Activated CD4-positive, alpha-beta T cell treated with anti-CD3 and anti-CD28 coated beads, Interleukin-2, amount 10 ng/mL, durations not matched to agents 7 days and 5 days (primary cell): ENCODE results near the gene BTN3A1. TPM values are rescaled to one million over a fixed set of nuclear protein-coding genes. Genes with fewer than 3 reads are reported as not detected.
A peak's percentile ranks its signal among the peaks of the same experiment; 100 is the strongest.
"Not testable (repeated sequence)": the region's sequence is repeated elsewhere in the genome, so short reads cannot be mapped to it uniquely, and the experiment has no call there.

Source experiments
- CTCF ChIA-PET: fragments of 350-600 bp; sonication (Branson Sonifier 250); formaldehyde crosslinking; loops from one replicate; lab custom pipeline; 2021; ENCODE audit warnings: antibody characterized with exemption; lab: Charles Lee
- POLR2A ChIA-PET: fragments of 350-600 bp; sonication (Branson Sonifier 250); formaldehyde crosslinking; loops from one replicate; lab custom pipeline; 2021; ENCODE audit warnings: antibody characterized with exemption; lab: Charles Lee
- DNase-seq: peaks from one replicate; pipeline ENCODE4 v3.0.0-alpha.2; 2020
- H3K27ac Mint-ChIP-seq: one replicate; pipeline ENCODE4 v1.8.0; 2021; ENCODE audit warnings: mild to moderate bottlenecking, moderate library complexity, mixed read lengths
- H3K27me3 Mint-ChIP-seq: one replicate; pipeline ENCODE4 v1.8.0; 2021; ENCODE audit warnings: mixed read lengths
- H3K36me3 Mint-ChIP-seq: one replicate; pipeline ENCODE4 v1.8.0; 2021; ENCODE audit warnings: low read depth, mixed read lengths
- H3K4me1 Mint-ChIP-seq: one replicate; pipeline ENCODE4 v1.8.0; 2021; ENCODE audit warnings: mixed read lengths
- H3K4me3 Mint-ChIP-seq: one replicate; pipeline ENCODE4 v1.8.0; 2021; ENCODE audit warnings: mild to moderate bottlenecking, moderate library complexity, mixed read lengths
- H3K9me3 Mint-ChIP-seq: one replicate; pipeline ENCODE4 v1.8.0; 2021; ENCODE audit warnings: mixed read lengths
- total RNA-seq, 2 experiments: library from RNA; stranded (reverse); gene quantifications; one replicate each; pipeline ENCODE4 v1.2.3, GENCODE V29; 2021

BTN3A1 gene
- total RNA-seq, 2 experiments from 2014 or later: 87.9 to 94.0 TPM

DNA sequence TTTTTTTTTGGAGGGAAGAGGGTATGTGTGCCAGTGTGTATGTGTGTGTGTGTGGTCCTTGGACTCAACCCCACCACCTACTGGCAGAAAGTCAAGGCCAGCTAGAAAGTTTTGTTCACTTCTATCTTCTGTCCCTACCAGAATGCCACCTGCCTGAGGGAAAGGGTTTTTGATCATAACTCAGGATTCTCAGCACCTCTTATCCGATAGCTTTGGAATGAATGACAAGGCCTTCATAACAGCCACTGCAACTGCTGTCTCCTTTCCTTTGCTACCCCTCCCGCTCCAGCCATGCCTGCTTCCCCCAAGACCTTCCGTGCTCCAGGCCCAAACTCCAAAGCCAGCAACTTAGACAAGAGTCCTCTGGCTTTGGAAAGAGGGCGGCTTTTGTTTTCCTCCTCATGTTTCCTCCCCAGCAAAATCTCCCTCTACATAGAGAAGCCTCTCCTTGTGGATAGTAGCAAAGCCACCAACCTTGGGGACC is 18.7 kb downstream of the BTN3A1 start:
- Mint-ChIP-seq H3K27me3 (no peaks in the 10 kb centered on the region), H3K36me3 (peaks cover 27% of the 10 kb centered on the region), H3K27ac (no peak overlapping the region), H3K4me1 (peaks cover 6% of the 10 kb centered on the region), H3K9me3 (peaks cover 27% of the 10 kb centered on the region), H3K4me3 (no peak overlapping the region)
- CTCF ChIA-PET: interaction anchor here (0.5 to 0.8 kb wide), 2 partner anchors 88 to 239 kb away, joined by 3 read pairs; no protein-coding TSS in a partner anchor
- POLR2A ChIA-PET: interaction anchor here (0.6 kb wide), 1 partner anchor 55 kb away, joined by 4 read pairs; no protein-coding TSS in a partner anchor
- peak; percentile 17 for DNase-seq

DNA sequence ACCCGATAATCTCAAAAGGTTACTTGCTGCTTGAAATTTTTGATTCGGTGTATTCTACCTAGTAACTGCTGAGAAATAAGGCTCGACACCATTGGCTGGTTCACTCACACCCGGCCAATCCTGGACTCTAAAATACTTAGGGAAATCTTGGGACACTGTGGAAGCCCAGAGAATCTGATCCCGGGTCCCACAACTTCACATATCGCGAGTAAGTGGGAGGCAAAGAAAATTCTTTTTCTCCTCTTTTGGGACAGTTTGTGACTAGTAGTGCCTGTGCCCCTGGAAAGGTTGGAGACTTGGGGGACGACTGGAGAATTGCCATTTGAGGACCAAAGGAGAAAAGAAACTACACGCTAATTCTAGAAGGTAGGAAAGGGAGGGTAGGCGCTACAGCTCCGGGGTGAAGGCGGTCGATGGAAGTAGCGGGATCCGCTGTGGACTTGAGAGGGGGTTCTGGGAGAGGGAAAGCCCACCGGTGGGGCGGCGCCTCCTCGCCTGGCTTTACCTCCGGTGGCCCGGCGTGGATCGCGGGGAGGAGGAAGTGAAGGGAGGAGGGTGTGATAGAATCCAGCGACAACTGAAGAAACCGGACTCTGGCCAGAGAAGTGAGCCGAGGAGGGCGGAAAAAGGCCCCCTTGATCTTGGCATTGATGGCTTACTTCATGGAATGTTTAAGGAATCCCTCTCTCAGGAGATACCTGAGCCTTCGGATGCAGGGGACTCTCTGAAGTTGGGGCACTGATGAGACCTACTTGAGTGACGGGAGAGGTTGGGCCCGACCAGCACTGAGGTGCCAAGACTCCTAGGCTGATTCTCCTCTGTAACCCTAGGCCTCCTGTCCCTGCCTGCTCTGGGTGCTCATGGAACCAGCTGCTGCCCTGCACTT is 19.4 kb downstream of the BTN3A1 start:
- Mint-ChIP-seq H3K9me3 (peaks cover 22% of the 10 kb centered on the region), H3K27ac (no peak overlapping the region), H3K4me1 (peaks cover 6% of the 10 kb centered on the region), H3K36me3 (peaks cover 19% of the 10 kb centered on the region), H3K27me3 (no peaks in the 10 kb centered on the region), H3K4me3 (no peak overlapping the region)
- CTCF ChIA-PET: interaction anchor here (0.8 kb wide), 1 partner anchor 88 kb away, joined by 3 read pairs; no protein-coding TSS in a partner anchor
- peak; percentile 62 for DNase-seq
- POLR2A ChIA-PET: interaction anchor here (0.6 kb wide), 1 partner anchor 56 kb away, joined by 4 read pairs; no protein-coding TSS in a partner anchor

GRCh38 chr6:26422329-26422728 is 20.3 kb downstream of the BTN3A1 start:
- Mint-ChIP-seq H3K27me3 (no peaks in the 10 kb centered on the region), H3K4me3 (no peak overlapping the region), H3K36me3 (peaks cover 13% of the 10 kb centered on the region), H3K27ac (no peak overlapping the region), H3K9me3 (peaks cover 17% of the 10 kb centered on the region), H3K4me1 (peaks cover 11% of the 10 kb centered on the region)
- ChIA-PET CTCF (no interaction called here), POLR2A (no interaction called here)
- no peak for DNase-seq

- H3K4me3 Mint-ChIP-seq: no peak overlapping the region
- H3K27ac Mint-ChIP-seq: no peak overlapping the region
- H3K4me1 Mint-ChIP-seq: peaks cover 12% of the 10 kb centered on the region
- CTCF ChIA-PET: interaction anchor here (0.6 to 1.4 kb wide), 4 partner anchors 20 to 86 kb away, joined by 3 to 5 read pairs (median 4); no protein-coding TSS in a partner anchor
- no peak for DNase-seq
- H3K36me3 Mint-ChIP-seq: no peaks in the 10 kb centered on the region
- POLR2A ChIA-PET: interaction anchor here (0.6 kb wide), 1 partner anchor 60 kb away, joined by 4 read pairs; no protein-coding TSS in a partner anchor
- no peaks in the 10 kb centered on the region for H3K27me3 Mint-ChIP-seq
- H3K9me3 Mint-ChIP-seq: no peaks in the 10 kb centered on the region
Measured at GRCh38 chr6:26426691-26427450, 24.8 kb downstream of the BTN3A1 start.

DNA sequence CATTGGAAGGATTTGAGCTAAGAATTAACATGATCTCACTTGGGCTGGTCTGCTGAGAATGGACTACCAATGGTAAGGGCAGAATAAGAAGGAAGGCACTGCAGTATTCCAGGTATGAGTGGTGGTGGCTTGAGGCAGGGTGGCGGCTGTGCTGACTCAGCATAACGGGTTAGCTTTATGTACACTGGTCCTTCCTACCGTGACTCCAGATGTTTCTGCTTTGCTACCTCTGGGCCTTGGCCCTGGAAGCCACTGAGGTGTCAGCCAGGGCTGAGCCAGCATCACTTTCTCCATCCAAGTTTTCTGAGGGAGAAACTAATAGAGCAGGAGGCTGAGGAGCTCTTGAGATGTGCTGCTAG is 25.4 kb downstream of the BTN3A1 start:
- H3K4me3 Mint-ChIP-seq: no peak overlapping the region
- ChIA-PET CTCF (interaction anchor here (1.1 to 1.4 kb wide), 3 partner anchors 19 to 86 kb away, joined by 3 to 4 read pairs (median 3); no protein-coding TSS in a partner anchor), POLR2A (no interaction called here)
- peaks cover 12% of the 10 kb centered on the region for H3K4me1 Mint-ChIP-seq
- H3K36me3 Mint-ChIP-seq: no peaks in the 10 kb centered on the region
- DNase-seq: no peak
- no peaks in the 10 kb centered on the region for H3K27me3 Mint-ChIP-seq
- H3K9me3 Mint-ChIP-seq: peaks cover 2% of the 10 kb centered on the region
- H3K27ac Mint-ChIP-seq: no peak overlapping the region

- ChIA-PET POLR2A (no interaction called here), CTCF (interaction anchor here (0.6 to 1.4 kb wide), 3 partner anchors 18 to 122 kb away, joined by 3 to 5 read pairs (median 4); no protein-coding TSS in a partner anchor)
- no peak for DNase-seq
- Mint-ChIP-seq H3K36me3 (no peaks in the 10 kb centered on the region), H3K27me3 (no peaks in the 10 kb centered on the region), H3K4me1 (peaks cover 12% of the 10 kb centered on the region), H3K27ac (no peak overlapping the region), H3K4me3 (no peak overlapping the region), H3K9me3 (peaks cover 2% of the 10 kb centered on the region)
Measured at GRCh38 chr6:26428206-26428605, 26.1 kb downstream of the BTN3A1 start.

- CTCF ChIA-PET: no interaction called here
- no peak overlapping the region for H3K4me3 Mint-ChIP-seq
- H3K4me1 Mint-ChIP-seq: peaks cover 6% of the 10 kb centered on the region
- DNase-seq: no peak
- no peak overlapping the region for H3K27ac Mint-ChIP-seq
- POLR2A ChIA-PET: no interaction called here
- H3K9me3 Mint-ChIP-seq: peaks cover 12% of the 10 kb centered on the region
- no peaks in the 10 kb centered on the region for H3K27me3 Mint-ChIP-seq
- H3K36me3 Mint-ChIP-seq: peaks cover 9% of the 10 kb centered on the region
Measured at GRCh38 chr6:26430787-26431186, 28.7 kb downstream of the BTN3A1 start.

DNA sequence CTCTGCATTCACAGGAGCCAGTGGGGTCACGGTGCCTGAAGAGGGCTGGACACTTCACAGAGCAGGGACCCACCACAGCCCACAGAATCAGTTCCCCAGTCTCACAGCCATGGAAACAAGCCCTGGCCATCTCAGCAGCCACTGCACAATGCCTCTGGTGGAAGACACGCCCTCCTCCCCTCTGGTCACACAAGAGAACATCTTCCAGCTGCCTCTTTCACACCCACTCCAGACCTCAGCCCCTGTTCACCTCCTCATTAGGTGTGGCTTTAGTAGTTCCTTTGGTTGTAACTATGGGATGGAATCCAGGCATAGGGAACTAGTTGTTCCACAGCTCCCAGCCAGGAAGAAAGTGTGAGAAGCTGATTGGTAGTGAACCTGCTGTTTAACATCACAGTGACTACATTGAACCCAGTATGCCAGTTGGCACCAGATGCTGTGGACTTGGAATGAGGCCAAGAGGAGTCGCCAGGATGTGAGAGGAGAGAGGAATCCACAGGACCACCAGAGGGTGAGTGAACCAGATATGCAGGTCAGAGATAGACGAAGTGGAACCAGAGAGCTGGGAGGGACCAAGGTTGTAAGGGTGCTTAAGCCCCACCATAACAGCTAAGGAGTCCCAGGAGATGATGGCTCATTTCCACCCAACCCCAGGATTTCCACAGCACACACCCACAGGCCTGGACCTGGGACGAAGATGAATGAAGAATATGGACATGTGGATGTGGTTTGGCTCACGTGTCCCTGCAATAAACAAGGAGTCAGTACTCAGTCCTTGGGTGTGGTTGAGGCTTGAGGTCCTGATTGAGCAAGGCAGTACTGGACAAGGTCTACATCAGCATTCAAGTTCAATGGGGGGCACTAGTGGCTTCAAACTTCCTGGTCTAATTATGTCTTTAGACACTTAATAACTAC is 29.4 kb downstream of the BTN3A1 start:
- ChIA-PET CTCF (no interaction called here), POLR2A (no interaction called here)
- DNase-seq: no peak
- H3K9me3 Mint-ChIP-seq: peaks cover 12% of the 10 kb centered on the region
- peaks cover 9% of the 10 kb centered on the region for H3K36me3 Mint-ChIP-seq
- no peak overlapping the region for H3K27ac Mint-ChIP-seq
- no peaks in the 10 kb centered on the region for H3K27me3 Mint-ChIP-seq
- peaks cover 6% of the 10 kb centered on the region for H3K4me1 Mint-ChIP-seq
- no peak overlapping the region for H3K4me3 Mint-ChIP-seq

- no peak overlapping the region for H3K4me3 Mint-ChIP-seq
- ChIA-PET CTCF (no interaction called here), POLR2A (no interaction called here)
- H3K9me3 Mint-ChIP-seq: peaks cover 12% of the 10 kb centered on the region
- no peak for DNase-seq
- H3K36me3 Mint-ChIP-seq: peaks cover 9% of the 10 kb centered on the region
- H3K27me3 Mint-ChIP-seq: no peaks in the 10 kb centered on the region
- H3K4me1 Mint-ChIP-seq: no peaks in the 10 kb centered on the region
- no peak overlapping the region for H3K27ac Mint-ChIP-seq
Measured at GRCh38 chr6:26432627-26433201, 30.6 kb downstream of the BTN3A1 start.

- H3K36me3 Mint-ChIP-seq, H3K27me3 Mint-ChIP-seq, POLR2A ChIA-PET, H3K4me1 Mint-ChIP-seq, H3K4me3 Mint-ChIP-seq, DNase-seq, CTCF ChIA-PET, H3K27ac Mint-ChIP-seq: not testable (repeated sequence)
- H3K9me3 Mint-ChIP-seq: peaks cover 12% of the 10 kb centered on the region
Measured at GRCh38 chr6:26433680-26434079, 31.6 kb downstream of the BTN3A1 start.

DNA sequence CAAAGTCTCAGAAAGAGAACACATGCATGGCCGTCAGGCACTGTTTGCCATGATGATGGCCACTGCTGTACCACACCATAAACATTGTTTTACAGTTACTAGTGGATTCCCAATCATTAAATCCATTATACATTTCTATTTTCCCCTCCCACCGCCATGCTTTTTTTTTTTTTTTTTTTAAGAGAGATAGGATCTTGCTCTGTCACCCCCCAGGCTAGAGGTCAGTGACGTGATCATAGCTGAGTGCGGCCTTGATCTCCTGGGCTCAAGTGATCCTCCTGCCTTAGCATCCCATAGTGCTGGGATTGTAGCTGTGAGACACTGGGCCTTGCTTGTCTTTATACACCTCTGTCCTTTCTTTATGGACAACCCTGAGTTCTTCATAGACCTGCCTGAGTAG is 33.9 kb downstream of the BTN3A1 start:
- H3K27ac Mint-ChIP-seq: no peak overlapping the region
- H3K4me3 Mint-ChIP-seq: no peak overlapping the region
- POLR2A ChIA-PET: no interaction called here
- peaks cover 9% of the 10 kb centered on the region for H3K36me3 Mint-ChIP-seq
- peaks cover 12% of the 10 kb centered on the region for H3K9me3 Mint-ChIP-seq
- CTCF ChIA-PET: interaction anchor here (0.6 to 1.9 kb wide), 4 partner anchors 61 to 114 kb away, joined by 3 to 5 read pairs (median 4); no protein-coding TSS in a partner anchor
- no peaks in the 10 kb centered on the region for H3K27me3 Mint-ChIP-seq
- no peak for DNase-seq
- peaks cover 18% of the 10 kb centered on the region for H3K4me1 Mint-ChIP-seq
